SK-N-MC (cell line): ENCODE results near the gene USP47.

Source experiments
- EZH2 ChIP-seq: fragments of 200-600 bp; sonication (generic); IDR thresholded peaks from one replicate; pipeline ENCODE4 v1.6.1; 2017; ENCODE audit warnings: antibody characterized with exemption
- FOXP2 ChIP-seq: optimal IDR thresholded peaks from 2 replicates; pipeline ENCODE3; 2011; ENCODE audit warnings: mild to moderate bottlenecking, moderate library complexity; ENCODE audit not compliant: insufficient read depth; ENCODE audit errors: extremely low read length, control extremely low read depth
- POLR2AphosphoS5 ChIP-seq: IDR thresholded peaks from 2 replicates; pipeline ENCODE4 v1.6.1; 2012; ENCODE audit warnings: mild to moderate bottlenecking, low read depth, low read length, borderline replicate concordance

- TF ChIP-seq EZH2 = no peak
- TF ChIP-seq POLR2AphosphoS5 = no peak
- TF ChIP-seq FOXP2 = no peak
Measured at GRCh38 chr11:11995601-11996000, 153.8 kb downstream of the USP47 start.
